ENCODE measurements around the gene KIF2A. TPM values are rescaled to one million over a fixed set of nuclear protein-coding genes. Genes with fewer than 3 reads are reported as not detected.

Gene KIF2A
- total and polyA plus RNA-seq, 9 of the 15 experiments (the other 6 are each of a cell fraction or from before 2014, with no cell fraction given), result 42.6 to 126 (median 77.6) TPM

- TF ChIP-seq MGA (IDR thresholded peaks at IDR 0.05), result no peak
- 0 out of 2 replicates have a peak, but pooled peaks have one; percentile 74 for TF ChIP-seq ARID3B (CRISPR knock-in tag; IDR thresholded peaks at IDR 0.05; ENCODE audit: borderline replicate concordance)
- TF ChIP-seq GABPB1 (CRISPR knock-in tag; IDR thresholded peaks at IDR 0.05), result peak; percentile 57
- no peak for TF ChIP-seq STAG1 (CRISPR knock-in tag; IDR thresholded peaks at IDR 0.05; ENCODE audit: borderline replicate concordance)
- no peak for TF ChIP-seq PPARD (CRISPR knock-in tag; IDR thresholded peaks at IDR 0.05)
- no peak for TF ChIP-seq RBM25 (IDR thresholded peaks at IDR 0.05; ENCODE audit: low read depth, low read length, severe bottlenecking)
- TF ChIP-seq HNRNPL (IDR thresholded peaks at IDR 0.05; ENCODE audit: low read depth, low read length), result no peak
- TF ChIP-seq SIN3A (IDR thresholded peaks at IDR 0.05; ENCODE audit: borderline replicate concordance in 2 of 2, control insufficient read depth in 1 of 2, low read depth in 2 of 2, low read length in 2 of 2), result peak; percentile 84 to 89; a peak in 2 of 4 replicates
- no peak for TF ChIP-seq ZHX1 (conservative IDR thresholded peaks at IDR 0.05; ENCODE audit: low read length)
- TF ChIP-seq ZFP36 (IDR thresholded peaks at IDR 0.05; ENCODE audit: low read depth, low read length, partially characterized antibody), result no peak
Observed at GRCh38 chr5:62412549-62413329, 106.7 kb downstream of the KIF2A start, which contains the start of gene IPO11 (continued).
